Measurements from ENCODE around the gene APOF.
A peak's percentile ranks its signal among the peaks of the same experiment; 100 is the strongest.

GRCh38 chr12:56359851-56360767 lies 2.5 kb downstream of the APOF start, which contains the start of gene STAT2:
- no peak for TF ChIP-seq SRF (IDR thresholded peaks at IDR 0.05; ENCODE audit: low read depth)
- peak; percentile 91 for TF ChIP-seq POLR2AphosphoS5 (IDR thresholded peaks at IDR 0.05; ENCODE audit: low read depth, low read length)
- no peak for TF ChIP-seq CTCF (IDR thresholded peaks at IDR 0.05 in 2 of 3, conservative IDR thresholded peaks at IDR 0.05 in 1 of 3; ENCODE audit: borderline replicate concordance in 1 of 3, insufficient read depth in 1 of 3, low read depth in 2 of 3, low read length in 2 of 3)
- TF ChIP-seq MAX (IDR thresholded peaks at IDR 0.05): peak; percentile 91
